ENCODE data around the gene FMN2.
"Not testable (repeated sequence)": the region's sequence is repeated elsewhere in the genome, so short reads cannot be mapped to it uniquely, and the experiment has no call there.

The FMN2 gene

DNA sequence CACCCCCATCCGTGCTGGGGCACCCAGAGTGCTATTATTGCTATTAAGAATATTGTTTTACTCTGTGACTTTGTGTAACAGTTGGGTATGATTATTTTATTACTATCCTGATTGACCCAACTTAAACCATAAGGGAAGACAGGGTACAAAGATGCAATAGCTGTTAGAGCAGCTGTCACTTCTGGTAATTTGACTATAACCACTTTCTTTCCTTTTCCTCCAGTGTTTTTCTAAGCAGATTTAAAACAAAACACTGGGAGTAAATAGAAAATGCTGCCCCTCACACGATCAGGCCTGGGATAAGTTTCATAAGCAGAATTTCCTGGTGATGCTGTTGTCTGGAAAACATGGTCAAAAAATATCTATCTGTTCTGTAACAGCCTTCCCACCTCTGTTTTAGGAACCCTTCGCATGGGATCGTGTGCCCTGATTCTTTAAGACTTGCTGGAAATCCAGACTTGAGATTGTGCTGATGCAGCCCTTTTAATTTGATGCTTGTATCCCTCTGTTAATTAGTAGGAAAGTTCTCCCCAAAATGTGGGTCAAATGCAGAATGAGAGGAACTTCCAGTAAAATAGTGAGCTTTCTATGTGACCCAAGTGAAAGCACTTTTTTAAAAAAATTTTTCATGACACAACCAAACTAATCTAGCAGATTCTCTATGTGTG is 165.3 kb downstream of the FMN2 start:
- no peak for TF ChIP-seq CTCF (IDR thresholded peaks at IDR 0.05; ENCODE audit: borderline replicate concordance, control extremely low read depth, extremely low read depth, insufficient read depth, missing control alignments)
- in situ Hi-C loops (cut with MboI; ENCODE audit: low sequenced_read_pairs, unreplicated experiment): no loop called here
- no peak for DNase-seq (ENCODE audit: low spot score)

DNA sequence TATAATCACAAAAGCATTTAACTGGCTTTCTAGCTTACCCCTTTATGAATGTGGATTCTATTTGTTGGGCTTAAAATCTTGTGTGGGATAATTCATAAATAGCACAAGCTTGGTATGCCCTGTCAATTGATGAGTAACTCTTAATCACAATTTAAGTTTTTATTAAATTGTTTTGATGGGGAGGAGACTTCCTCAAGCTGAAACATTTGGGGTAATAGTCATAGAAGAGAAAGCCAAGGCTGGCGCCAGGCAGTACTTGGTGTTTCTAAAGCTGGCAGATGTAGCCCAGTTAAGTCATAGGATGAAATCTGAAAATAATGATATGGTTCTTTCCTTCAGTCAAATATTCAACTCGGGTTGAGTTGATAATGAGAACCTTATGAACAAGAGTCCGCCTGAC is 167.2 kb downstream of the FMN2 start:
- in situ Hi-C loops (cut with MboI; ENCODE audit: low sequenced_read_pairs, unreplicated experiment): no loop called here
- no peak for DNase-seq (ENCODE audit: low spot score)
- no peak for TF ChIP-seq CTCF (IDR thresholded peaks at IDR 0.05; ENCODE audit: borderline replicate concordance, control extremely low read depth, extremely low read depth, insufficient read depth, missing control alignments)

DNA sequence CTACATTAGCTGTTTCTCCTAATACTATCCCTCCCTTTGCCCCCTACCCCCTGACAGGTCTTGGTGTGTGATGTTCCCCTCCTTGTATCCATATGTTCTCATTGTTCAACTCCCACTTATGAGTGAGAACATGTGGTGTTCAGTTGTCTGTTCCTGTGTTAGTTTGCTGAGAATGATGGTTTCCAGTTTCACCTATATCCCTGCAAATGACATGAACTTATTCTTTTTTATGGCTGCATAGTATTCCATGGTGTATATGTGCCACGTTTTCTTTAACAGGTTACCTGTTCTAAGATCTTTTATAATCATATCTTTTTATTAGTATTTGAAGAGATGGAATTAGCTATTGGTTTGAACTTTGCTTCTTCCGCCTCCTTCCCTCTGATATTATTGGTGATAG is 172.8 kb downstream of the FMN2 start:
- in situ Hi-C loops (cut with MboI; ENCODE audit: low sequenced_read_pairs, unreplicated experiment); DNase-seq (ENCODE audit: low spot score): not testable (repeated sequence)

GRCh38 chr1:240271081-240271480 is 179.4 kb downstream of the FMN2 start:
- DNase-seq (ENCODE audit: low spot score): no peak
- in situ Hi-C loops (cut with MboI; ENCODE audit: low sequenced_read_pairs, unreplicated experiment): no loop called here
- no peak for TF ChIP-seq CTCF (IDR thresholded peaks at IDR 0.05; ENCODE audit: borderline replicate concordance, control extremely low read depth, extremely low read depth, insufficient read depth, missing control alignments)

DNA sequence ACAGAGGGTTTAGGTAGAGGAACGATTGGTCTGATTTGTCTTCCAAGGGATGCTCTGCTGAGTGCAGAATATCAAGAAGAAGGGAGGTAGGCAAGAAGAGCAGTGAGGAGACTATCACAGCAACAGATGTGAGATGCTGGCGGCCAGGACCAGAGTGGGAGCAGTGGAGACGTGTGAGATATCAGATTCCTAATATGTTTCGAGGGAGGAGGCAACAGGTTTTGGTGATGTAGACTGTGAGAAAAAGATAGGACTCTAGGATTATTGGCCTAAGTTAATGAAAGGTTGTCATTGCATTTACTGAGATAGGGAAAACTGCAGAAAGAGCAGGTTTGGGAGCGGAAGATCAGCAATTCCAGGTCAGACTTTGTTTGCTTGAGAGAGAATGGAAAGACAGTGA is 182.9 kb downstream of the FMN2 start:
- no peak for DNase-seq (ENCODE audit: low spot score)
- in situ Hi-C loops (cut with MboI; ENCODE audit: low sequenced_read_pairs, unreplicated experiment): no loop called here
- no peak for TF ChIP-seq CTCF (IDR thresholded peaks at IDR 0.05; ENCODE audit: borderline replicate concordance, control extremely low read depth, extremely low read depth, insufficient read depth, missing control alignments)

DNA sequence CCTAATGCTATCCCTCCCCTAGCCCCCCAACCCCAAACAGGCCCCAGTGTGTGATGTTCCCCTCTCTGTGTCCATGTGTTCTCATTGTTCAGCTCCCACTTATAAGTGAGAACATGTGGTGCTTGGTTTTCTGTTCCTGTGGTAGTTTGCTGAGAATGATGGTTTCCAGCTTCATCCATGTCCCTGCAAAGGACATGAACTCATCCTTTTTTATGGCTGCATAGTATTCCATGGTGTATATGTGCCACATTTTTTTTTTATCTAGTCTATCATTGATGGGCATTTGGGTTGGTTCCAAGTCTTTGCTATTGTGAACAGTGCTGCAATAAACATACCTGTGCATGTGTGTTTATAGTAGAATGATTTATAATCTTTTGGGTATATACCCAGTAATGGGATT is 183.5 kb downstream of the FMN2 start:
- DNase-seq (ENCODE audit: low spot score); in situ Hi-C loops (cut with MboI; ENCODE audit: low sequenced_read_pairs, unreplicated experiment): not testable (repeated sequence)

DNA sequence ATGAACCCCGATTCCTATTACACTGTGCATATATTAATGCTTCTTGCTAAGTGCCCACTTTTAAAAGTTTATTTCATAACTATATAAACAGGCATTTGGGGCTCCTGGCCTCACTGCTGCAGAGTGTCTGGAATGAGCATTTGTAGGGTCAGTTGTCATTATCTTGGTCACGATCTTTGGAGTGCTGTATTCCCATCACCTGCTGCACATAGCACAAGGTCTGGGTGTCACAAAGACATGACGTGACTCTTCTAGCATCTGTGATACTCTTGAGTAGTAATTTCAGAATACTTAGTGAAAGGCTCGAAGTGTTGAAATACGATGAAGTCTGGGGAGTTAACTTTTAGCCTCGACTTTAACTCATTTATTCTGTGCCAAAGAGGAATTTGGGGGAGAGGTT is 186.4 kb downstream of the FMN2 start:
- TF ChIP-seq CTCF (IDR thresholded peaks at IDR 0.05; ENCODE audit: borderline replicate concordance, control extremely low read depth, extremely low read depth, insufficient read depth, missing control alignments): no peak
- DNase-seq (ENCODE audit: low spot score): no peak
- in situ Hi-C loops (cut with MboI; ENCODE audit: low sequenced_read_pairs, unreplicated experiment): no loop called here
